H1 (cell line): ENCODE measurements around the gene CHD5.

Experiments
- CEBPB ChIP-seq: IDR thresholded peaks from 2 replicates; pipeline ENCODE4 v1.6.1; 2012; ENCODE audit warnings: low read depth, low read length
- EZH2 ChIP-seq: fragments of 200-600 bp; sonication (generic); IDR thresholded peaks from 2 replicates; pipeline ENCODE4 v1.7.1; 2012; ENCODE audit warnings: low read depth, mild to moderate bottlenecking, moderate library complexity, low read length, inconsistent platforms; ENCODE audit not compliant: severe bottlenecking
- FOSL1 ChIP-seq: IDR thresholded peaks from 2 replicates; pipeline ENCODE4 v1.6.1; 2011; ENCODE audit warnings: mild to moderate bottlenecking, low read depth, low read length, moderate library complexity; ENCODE audit not compliant: insufficient read depth
- JUND ChIP-seq: IDR thresholded peaks from 2 replicates; pipeline ENCODE4 v1.6.1; 2011; ENCODE audit warnings: mild to moderate bottlenecking, improper control_type of control experiment, low read length
- POLR2AphosphoS5 ChIP-seq: IDR thresholded peaks from 2 replicates; pipeline ENCODE4 v1.6.1; 2011; ENCODE audit warnings: low read depth, low read length
- ZNF274 ChIP-seq: IDR thresholded peaks from 2 replicates; pipeline ENCODE4 v1.7.0; 2012; ENCODE audit warnings: low read length, borderline replicate concordance; ENCODE audit errors: extremely low read depth
- TF ChIP-seq, protein P1 (sequence below), 3 experiments: IDR thresholded peaks; 1 replicate in 2 of 3; 2 replicates in 1 of 3; pipeline versions ENCODE4 v1.5.1 to v1.6.1; 2011; ENCODE audit warnings: low read length in 3 of 3, mild to moderate bottlenecking in 3 of 3, inconsistent platforms in 2 of 3, low read depth in 1 of 3, moderate library complexity in 1 of 3; ENCODE audit not compliant: insufficient read depth in 1 of 3; ENCODE audit errors: control extremely low read depth in 1 of 3

DNA sequence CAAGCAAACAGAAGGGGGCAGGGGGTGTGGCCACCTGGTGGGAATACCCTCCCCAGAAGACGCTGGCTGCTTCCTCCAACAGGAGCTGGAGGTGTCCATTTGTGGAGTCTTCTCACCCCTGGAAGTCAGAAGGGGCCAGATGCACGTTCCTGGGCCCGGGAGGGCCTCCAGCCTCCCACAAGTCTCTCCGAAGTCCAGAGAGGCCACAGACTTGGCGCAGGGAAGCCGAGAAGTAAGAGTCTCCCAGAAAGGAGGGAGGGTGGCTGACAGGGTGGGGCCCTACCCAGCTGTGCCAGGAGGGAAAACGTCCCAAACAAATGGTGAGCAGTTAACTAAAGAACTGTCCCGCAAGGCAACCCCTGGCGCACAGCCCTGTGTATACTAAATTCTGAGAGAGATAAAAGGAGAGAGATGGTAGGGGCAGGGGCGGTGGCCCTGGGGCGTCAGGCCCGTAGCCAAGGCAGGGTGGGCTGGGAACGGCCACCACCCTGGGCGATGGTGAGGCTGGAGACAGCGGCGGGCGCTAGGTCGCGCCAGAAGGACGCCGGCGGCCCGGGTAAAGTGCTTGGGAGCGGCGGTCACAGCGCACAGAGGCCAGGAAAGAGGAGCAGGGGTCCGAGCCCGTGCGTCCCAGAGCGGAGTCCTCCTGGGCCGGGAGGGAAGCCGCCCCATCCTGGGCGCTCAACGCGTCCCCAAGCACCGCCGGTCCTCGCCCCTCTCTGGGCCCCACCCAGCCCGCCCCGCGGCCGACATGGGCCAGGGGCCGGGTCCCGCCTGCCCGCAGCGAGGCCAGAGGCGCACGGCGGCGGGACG is 1.2 kb downstream of the CHD5 start:
- TF ChIP-seq FOSL1: no peak
- no peak for TF ChIP-seq CEBPB
- no peak for TF ChIP-seq POLR2AphosphoS5
- TF ChIP-seq JUND: no peak
- TF ChIP-seq ZNF274: no peak
- peak; percentile 49 for TF ChIP-seq EZH2
- TF ChIP-seq, protein P1, sequence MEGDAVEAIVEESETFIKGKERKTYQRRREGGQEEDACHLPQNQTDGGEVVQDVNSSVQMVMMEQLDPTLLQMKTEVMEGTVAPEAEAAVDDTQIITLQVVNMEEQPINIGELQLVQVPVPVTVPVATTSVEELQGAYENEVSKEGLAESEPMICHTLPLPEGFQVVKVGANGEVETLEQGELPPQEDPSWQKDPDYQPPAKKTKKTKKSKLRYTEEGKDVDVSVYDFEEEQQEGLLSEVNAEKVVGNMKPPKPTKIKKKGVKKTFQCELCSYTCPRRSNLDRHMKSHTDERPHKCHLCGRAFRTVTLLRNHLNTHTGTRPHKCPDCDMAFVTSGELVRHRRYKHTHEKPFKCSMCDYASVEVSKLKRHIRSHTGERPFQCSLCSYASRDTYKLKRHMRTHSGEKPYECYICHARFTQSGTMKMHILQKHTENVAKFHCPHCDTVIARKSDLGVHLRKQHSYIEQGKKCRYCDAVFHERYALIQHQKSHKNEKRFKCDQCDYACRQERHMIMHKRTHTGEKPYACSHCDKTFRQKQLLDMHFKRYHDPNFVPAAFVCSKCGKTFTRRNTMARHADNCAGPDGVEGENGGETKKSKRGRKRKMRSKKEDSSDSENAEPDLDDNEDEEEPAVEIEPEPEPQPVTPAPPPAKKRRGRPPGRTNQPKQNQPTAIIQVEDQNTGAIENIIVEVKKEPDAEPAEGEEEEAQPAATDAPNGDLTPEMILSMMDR (IDR thresholded peaks at IDR 0.05; ENCODE audit: control extremely low read depth in 1 of 3, insufficient read depth in 1 of 3, low read depth in 1 of 3, low read length in 3 of 3): peak in 1 of 3 experiments; percentile 3; a peak in 1 of 4 replicates
